ENCODE measurements around the gene BNC2.

DNA sequence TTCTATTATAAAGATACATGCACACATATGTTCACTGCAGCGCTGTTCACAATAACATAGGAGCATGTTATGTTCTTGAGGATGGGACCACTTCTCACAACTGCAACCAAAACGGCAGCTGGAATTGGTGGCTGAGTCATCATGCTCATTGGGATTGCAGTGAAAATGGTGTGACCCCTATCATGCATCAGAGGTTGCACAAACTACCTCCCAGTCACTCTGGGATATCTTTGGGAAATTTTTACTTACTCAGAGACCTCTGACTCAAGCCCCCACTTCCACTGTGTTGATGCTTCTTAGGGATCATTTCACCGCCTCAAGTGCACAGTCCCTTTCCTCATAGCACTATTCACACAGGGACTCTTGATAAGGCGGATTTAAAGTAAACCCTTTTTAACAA, 474.1 kb downstream of the BNC2 start:
- TF ChIP-seq, protein P1, sequence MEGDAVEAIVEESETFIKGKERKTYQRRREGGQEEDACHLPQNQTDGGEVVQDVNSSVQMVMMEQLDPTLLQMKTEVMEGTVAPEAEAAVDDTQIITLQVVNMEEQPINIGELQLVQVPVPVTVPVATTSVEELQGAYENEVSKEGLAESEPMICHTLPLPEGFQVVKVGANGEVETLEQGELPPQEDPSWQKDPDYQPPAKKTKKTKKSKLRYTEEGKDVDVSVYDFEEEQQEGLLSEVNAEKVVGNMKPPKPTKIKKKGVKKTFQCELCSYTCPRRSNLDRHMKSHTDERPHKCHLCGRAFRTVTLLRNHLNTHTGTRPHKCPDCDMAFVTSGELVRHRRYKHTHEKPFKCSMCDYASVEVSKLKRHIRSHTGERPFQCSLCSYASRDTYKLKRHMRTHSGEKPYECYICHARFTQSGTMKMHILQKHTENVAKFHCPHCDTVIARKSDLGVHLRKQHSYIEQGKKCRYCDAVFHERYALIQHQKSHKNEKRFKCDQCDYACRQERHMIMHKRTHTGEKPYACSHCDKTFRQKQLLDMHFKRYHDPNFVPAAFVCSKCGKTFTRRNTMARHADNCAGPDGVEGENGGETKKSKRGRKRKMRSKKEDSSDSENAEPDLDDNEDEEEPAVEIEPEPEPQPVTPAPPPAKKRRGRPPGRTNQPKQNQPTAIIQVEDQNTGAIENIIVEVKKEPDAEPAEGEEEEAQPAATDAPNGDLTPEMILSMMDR (IDR thresholded peaks at IDR 0.05; ENCODE audit: poor library complexity), result no peak
- no peak for TF ChIP-seq EZH2 (IDR thresholded peaks at IDR 0.05; ENCODE audit: borderline replicate concordance)
